HCT116 (cell line): ENCODE data around the gene RTN1.

Experiments
- CBX3 ChIP-seq: IDR thresholded peaks from 2 replicates; pipeline ENCODE4 v1.6.1; 2012; ENCODE audit warnings: low read depth
- CEBPB ChIP-seq: IDR thresholded peaks from 2 replicates; pipeline ENCODE4 v1.6.1; 2012; ENCODE audit warnings: low read depth
- CTCF ChIP-seq, 3 experiments: fragments of 200-600 bp in 1 of 3; sonication (generic) in 1 of 3; IDR thresholded peaks in 2 of 3; conservative IDR thresholded peaks in 1 of 3; 2 replicates each; pipeline ENCODE4 v1.5.1; 2012 to 2017; ENCODE audit warnings: low read depth in 2 of 3, low read length in 2 of 3, antibody characterized with exemption in 1 of 3, borderline replicate concordance in 1 of 3, control low read depth in 1 of 3, mild to moderate bottlenecking in 1 of 3, mixed read lengths in 1 of 3, mixed run types in 1 of 3, moderate library complexity in 1 of 3; ENCODE audit not compliant: insufficient read depth in 1 of 3
- EZH2 ChIP-seq: fragments of 200-600 bp; sonication (generic); IDR thresholded peaks from 2 replicates; pipeline ENCODE4 v1.6.1; 2017; ENCODE audit warnings: antibody characterized with exemption, mixed run types
- POLR2A ChIP-seq: IDR thresholded peaks from 2 replicates; pipeline ENCODE4 v1.7.0; 2011; ENCODE audit warnings: borderline replicate concordance; ENCODE audit not compliant: insufficient read depth, insufficient read length; ENCODE audit errors: extremely low read depth
- SRF ChIP-seq: IDR thresholded peaks from 2 replicates; pipeline ENCODE4 v1.6.1; 2012; ENCODE audit warnings: low read depth
- TF ChIP-seq, protein P1 (sequence below): IDR thresholded peaks from 2 replicates; pipeline ENCODE4 v1.6.1; 2012

DNA sequence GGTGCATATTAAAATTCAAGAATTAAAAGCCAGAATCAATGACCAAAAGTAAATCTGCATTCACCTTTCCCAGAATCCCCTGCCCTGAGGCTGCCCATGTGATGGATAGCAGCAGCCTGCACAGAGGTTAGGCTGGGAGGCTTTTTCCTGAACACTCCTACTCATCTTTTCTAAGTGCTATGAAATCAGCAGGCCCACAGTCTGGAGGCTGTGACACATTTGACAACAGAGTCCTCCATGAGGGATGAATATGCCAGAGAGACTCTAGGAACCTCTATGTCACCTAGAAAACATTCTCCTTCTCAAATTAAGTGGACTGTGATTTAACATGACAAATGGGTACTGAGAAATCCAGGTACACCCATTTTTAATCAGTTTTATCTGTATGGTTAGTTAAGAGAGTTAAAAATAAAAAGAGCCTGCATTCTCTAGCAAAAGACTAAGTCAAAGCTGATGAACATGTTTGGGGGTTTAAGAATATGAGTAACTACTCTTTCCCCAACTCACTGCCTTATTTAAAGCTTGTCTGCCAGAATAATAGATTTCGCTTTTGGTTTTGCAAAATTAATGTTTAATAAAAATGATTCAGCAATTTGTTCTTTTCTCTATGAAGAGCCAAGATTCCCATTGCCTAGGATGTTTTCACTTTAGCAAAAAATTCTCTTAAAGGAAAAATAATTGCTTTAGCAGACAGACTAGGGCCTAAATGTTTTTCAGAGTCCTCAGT, 115.0 kb downstream of the RTN1 start:
- TF ChIP-seq, protein P1, sequence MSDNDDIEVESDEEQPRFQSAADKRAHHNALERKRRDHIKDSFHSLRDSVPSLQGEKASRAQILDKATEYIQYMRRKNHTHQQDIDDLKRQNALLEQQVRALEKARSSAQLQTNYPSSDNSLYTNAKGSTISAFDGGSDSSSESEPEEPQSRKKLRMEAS = no peak
- no peak for TF ChIP-seq EZH2
- no peak for TF ChIP-seq CTCF (IDR thresholded peaks at IDR 0.05 in 2 of 3, conservative IDR thresholded peaks at IDR 0.05 in 1 of 3; ENCODE audit: borderline replicate concordance in 1 of 3, insufficient read depth in 1 of 3, low read depth in 2 of 3, low read length in 2 of 3)
- no peak for TF ChIP-seq SRF
- no peak for TF ChIP-seq CBX3
- TF ChIP-seq POLR2A = no peak
- TF ChIP-seq CEBPB = no peak
